Neutrophil (primary cell): Measurements from ENCODE around the gene RNF126.
A peak's percentile ranks its signal among the peaks of the same experiment; 100 is the strongest.

ENCODE experiments used
- H3K27ac ChIP-seq: fragments of 200-600 bp; sonication (generic); 2 replicates; pipeline ENCODE4 v1.5.1; 2016; ENCODE audit warnings: mild to moderate bottlenecking, moderate library complexity
- H3K27me3 ChIP-seq: fragments of 200-600 bp; sonication (generic); 2 replicates; pipeline ENCODE4 v1.6.0; 2016; ENCODE audit warnings: mild to moderate bottlenecking
- H3K36me3 ChIP-seq: fragments of 200-600 bp; sonication (generic); 2 replicates; pipeline ENCODE4 v1.5.1; 2017
- H3K4me1 ChIP-seq, 2 experiments: fragments of 200-600 bp in 1 of 2; sonication (generic) in 1 of 2; 1 replicate in 1 of 2; 2 replicates in 1 of 2; pipeline versions ENCODE4 v1.5.1 to v1.6.1; 2013 to 2016; ENCODE audit warnings: low read depth in 1 of 2, low read length in 1 of 2, mild to moderate bottlenecking in 1 of 2, moderate library complexity in 1 of 2; ENCODE audit not compliant: control insufficient read depth in 1 of 2, insufficient read depth in 1 of 2
- H3K4me3 ChIP-seq, 2 experiments: fragments of 200-600 bp in 1 of 2; sonication (generic) in 1 of 2; 1 replicate in 1 of 2; 2 replicates in 1 of 2; pipeline ENCODE4 v1.5.1; 2013 to 2016; ENCODE audit warnings: low read depth in 1 of 2, low read length in 1 of 2, mild to moderate bottlenecking in 1 of 2, moderate library complexity in 1 of 2
- H3K9me3 ChIP-seq: fragments of 200-600 bp; sonication (generic); 2 replicates; pipeline ENCODE4 v1.5.1; 2016
- CTCF ChIP-seq: fragments of 200-600 bp; sonication (generic); IDR thresholded peaks from 2 replicates; pipeline ENCODE4 v1.5.1; 2016; ENCODE audit warnings: antibody characterized with exemption

Gene RNF126

GRCh38 chr19:640606-641189 lies 22.3 kb downstream of the RNF126 start:
- Histone ChIP-seq H3K27me3 (peaks cover 48% of the 10 kb centered on the region), H3K4me3 (no peak overlapping the region), H3K4me1 (peaks cover 4 to 7% of the 10 kb centered on the region in 2 experiments), H3K9me3 (no peaks in the 10 kb centered on the region), H3K27ac (no peak overlapping the region), H3K36me3 (peaks cover 13% of the 10 kb centered on the region)
- TF ChIP-seq CTCF = no peak

GRCh38 chr19:640161-640558 lies 22.9 kb downstream of the RNF126 start:
- no peak overlapping the region for H3K27ac ChIP-seq
- peaks cover 9% of the 10 kb centered on the region for H3K36me3 ChIP-seq
- no peak for TF ChIP-seq CTCF
- no peaks in the 10 kb centered on the region for H3K9me3 ChIP-seq
- peaks cover 4 to 7% of the 10 kb centered on the region in 2 experiments for H3K4me1 ChIP-seq
- peaks cover 48% of the 10 kb centered on the region for H3K27me3 ChIP-seq
- no peak overlapping the region for H3K4me3 ChIP-seq

- peak; percentile 13 for TF ChIP-seq CTCF
- Histone ChIP-seq H3K36me3 (peaks cover 2% of the 10 kb centered on the region), H3K9me3 (no peaks in the 10 kb centered on the region), H3K4me3 (peak within 1 kb of the TSS; percentile 29 to 41), H3K4me1 (peaks cover 4 to 7% of the 10 kb centered on the region in 2 experiments), H3K27me3 (peaks cover 48% of the 10 kb centered on the region), H3K27ac (no peak within 1 kb of the TSS)
Observed at GRCh38 chr19:639253-640160, 23.5 kb downstream of the RNF126 start, which contains the start of gene FGF22. TSS of gene FGF22 (plus strand) at chr19:639879. CDS start at chr19:639926, 47 bp downstream.

GRCh38 chr19:638906-639252 lies 24.1 kb downstream of the RNF126 start:
- no peak for TF ChIP-seq CTCF
- H3K27ac ChIP-seq = no peak overlapping the region
- H3K36me3 ChIP-seq = no peaks in the 10 kb centered on the region
- no peaks in the 10 kb centered on the region for H3K9me3 ChIP-seq
- peak overlapping the region in 1 of 2 experiments; percentile 29 for H3K4me3 ChIP-seq
- peaks cover 9 to 12% of the 10 kb centered on the region in 2 experiments for H3K4me1 ChIP-seq
- peaks cover 48% of the 10 kb centered on the region for H3K27me3 ChIP-seq

GRCh38 chr19:634975-635652 lies 27.9 kb downstream of the RNF126 start:
- Histone ChIP-seq H3K4me3 (no peak overlapping the region), H3K27ac (no peak overlapping the region), H3K36me3 (no peaks in the 10 kb centered on the region), H3K27me3 (peaks cover 38% of the 10 kb centered on the region), H3K4me1 (peaks cover 21 to 27% of the 10 kb centered on the region in 2 experiments), H3K9me3 (no peaks in the 10 kb centered on the region)
- TF ChIP-seq CTCF = no peak
